Duodenal mucosa (tissue), 2 donors: ENCODE data around the gene KCNK5.

Experiments
- H3K27ac ChIP-seq: one replicate; pipeline ENCODE4 v1.7.0; 2013; ENCODE audit warnings: low read depth, low read length
- H3K27me3 ChIP-seq, 2 donors: one replicate each; pipeline ENCODE4 v1.7.0; 2013; ENCODE audit warnings: low read length in 2 of 2, control low read depth in 1 of 2; ENCODE audit not compliant: insufficient read depth in 2 of 2, control insufficient read depth in 1 of 2
- H3K36me3 ChIP-seq, 2 donors: one replicate each; pipeline ENCODE4 v1.7.0; 2013; ENCODE audit warnings: low read length in 2 of 2, control low read depth in 1 of 2; ENCODE audit not compliant: insufficient read depth in 2 of 2, control insufficient read depth in 1 of 2
- H3K4me1 ChIP-seq, 2 donors: one replicate each; pipeline ENCODE4 v1.7.0; 2013; ENCODE audit warnings: low read length in 2 of 2, control low read depth in 1 of 2; ENCODE audit not compliant: insufficient read depth in 2 of 2, control insufficient read depth in 1 of 2
- H3K4me3 ChIP-seq, 2 donors: one replicate each; pipeline ENCODE4 v1.7.0; 2013; ENCODE audit warnings: low read length in 2 of 2, low read depth in 1 of 2
- H3K9ac ChIP-seq, 2 donors: one replicate each; pipeline ENCODE4 v1.7.0; 2013; ENCODE audit warnings: low read length in 2 of 2, low read depth in 1 of 2
- H3K9me3 ChIP-seq, 2 donors: one replicate each; pipeline ENCODE4 v1.7.0; 2013; ENCODE audit warnings: low read length in 2 of 2, control low read depth in 1 of 2; ENCODE audit not compliant: control insufficient read depth in 1 of 2

Gene KCNK5

DNA sequence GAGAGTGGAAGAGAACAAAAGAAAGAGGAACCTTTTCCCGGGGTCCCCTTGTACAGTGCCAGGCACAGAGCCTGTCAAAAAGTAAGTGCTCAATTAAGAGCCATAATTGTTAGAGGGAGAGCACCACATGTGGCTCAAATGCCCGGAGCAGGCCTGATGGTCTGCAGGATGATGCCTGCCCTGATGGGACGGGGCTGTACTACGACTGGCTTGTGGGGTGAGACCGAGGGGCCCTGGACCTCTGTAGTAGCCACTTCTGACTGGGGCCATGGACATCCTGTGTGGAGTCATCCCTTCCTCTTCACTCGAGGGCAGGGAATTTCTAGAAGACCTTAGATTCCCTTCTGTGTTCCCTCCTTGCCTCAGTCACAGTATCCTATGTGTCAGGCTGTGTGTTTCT, 47.9 kb downstream of the KCNK5 start:
- no peak overlapping the region for H3K9ac ChIP-seq
- H3K36me3 ChIP-seq = peaks cover 0 to 2% of the 10 kb centered on the region in 2 donors
- peaks cover 30 to 46% of the 10 kb centered on the region in 2 donors for H3K4me1 ChIP-seq
- H3K27ac ChIP-seq = no peak overlapping the region
- H3K27me3 ChIP-seq = no peaks in the 10 kb centered on the region
- H3K4me3 ChIP-seq = no peak overlapping the region
- peaks cover 2 to 9% of the 10 kb centered on the region in 2 donors for H3K9me3 ChIP-seq

DNA sequence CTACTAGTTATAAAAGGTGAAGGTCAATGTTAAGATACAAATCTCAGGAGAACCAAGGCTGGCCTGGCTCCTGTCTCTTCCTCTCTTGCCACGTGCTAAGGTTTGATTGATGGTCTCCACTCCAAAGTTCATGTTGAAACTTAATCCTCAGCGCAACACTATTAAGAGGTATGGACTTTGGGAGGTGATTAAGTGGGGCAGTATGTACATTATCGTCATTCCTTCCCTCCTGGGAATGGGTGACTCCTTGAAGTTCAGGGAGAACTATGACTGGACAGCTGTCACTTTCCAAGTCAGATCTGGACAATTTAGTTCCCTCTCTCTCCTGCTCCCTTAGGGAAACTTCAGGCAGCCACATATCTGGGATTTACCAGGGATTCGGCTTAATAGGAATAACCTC, 50.5 kb downstream of the KCNK5 start:
- peak overlapping the region; percentile 12 to 13 for H3K9ac ChIP-seq
- H3K27me3 ChIP-seq = no peaks in the 10 kb centered on the region
- no peak overlapping the region for H3K27ac ChIP-seq
- H3K4me1 ChIP-seq = peaks cover 13 to 28% of the 10 kb centered on the region in 2 donors
- H3K4me3 ChIP-seq = no peak overlapping the region
- H3K36me3 ChIP-seq = no peaks in the 10 kb centered on the region
- peaks cover 2 to 9% of the 10 kb centered on the region in 2 donors for H3K9me3 ChIP-seq

DNA sequence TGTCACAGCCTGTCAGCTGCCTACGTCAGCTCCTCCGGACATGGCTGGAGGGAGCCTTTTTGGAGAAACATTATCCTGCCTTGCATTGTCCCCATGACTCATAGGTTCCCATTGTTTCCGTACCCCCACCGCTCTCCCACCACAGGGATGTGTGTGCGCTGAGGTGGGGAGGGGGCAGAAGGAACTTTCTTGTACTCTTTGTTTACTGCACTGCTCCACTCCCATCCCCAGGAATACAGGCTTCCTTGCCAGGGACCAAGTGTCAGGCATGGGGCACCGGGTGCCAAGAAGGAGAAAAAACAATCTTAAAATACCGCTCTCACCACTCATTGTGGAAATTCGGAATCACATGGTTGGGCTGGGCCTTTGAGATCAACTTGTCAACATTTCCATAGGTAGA, 51.0 kb downstream of the KCNK5 start:
- no peaks in the 10 kb centered on the region for H3K27me3 ChIP-seq
- H3K4me3 ChIP-seq = no peak overlapping the region
- no peak overlapping the region for H3K27ac ChIP-seq
- H3K9ac ChIP-seq = no peak overlapping the region
- H3K4me1 ChIP-seq = peaks cover 11 to 22% of the 10 kb centered on the region in 2 donors
- H3K9me3 ChIP-seq = peaks cover 2 to 9% of the 10 kb centered on the region in 2 donors
- no peaks in the 10 kb centered on the region for H3K36me3 ChIP-seq

DNA sequence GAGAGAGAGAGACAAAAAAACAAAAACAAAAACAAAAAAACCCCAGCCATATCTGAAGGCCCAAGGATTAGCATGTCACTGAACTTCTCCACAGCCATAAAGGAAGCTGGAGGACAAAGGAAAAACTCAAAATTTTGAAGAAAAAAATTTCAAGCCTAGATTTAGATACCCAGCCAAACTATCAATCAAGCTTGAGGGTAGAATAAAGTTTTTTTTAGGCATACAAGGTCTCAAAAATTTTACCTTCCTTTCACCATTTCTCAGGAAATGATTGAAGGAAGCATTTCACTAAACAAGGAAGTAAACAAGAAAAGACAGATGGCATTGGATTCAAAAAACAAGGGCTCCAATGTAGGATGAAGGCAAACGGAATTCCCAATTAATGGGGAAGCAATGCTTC, 52.1 kb downstream of the KCNK5 start:
- H3K4me1 ChIP-seq = peaks cover 10 to 16% of the 10 kb centered on the region in 2 donors
- no peak overlapping the region for H3K27ac ChIP-seq
- H3K9me3 ChIP-seq = peaks cover 2 to 9% of the 10 kb centered on the region in 2 donors
- no peaks in the 10 kb centered on the region for H3K36me3 ChIP-seq
- H3K9ac ChIP-seq = no peak overlapping the region
- H3K4me3 ChIP-seq = no peak overlapping the region
- no peaks in the 10 kb centered on the region for H3K27me3 ChIP-seq

DNA sequence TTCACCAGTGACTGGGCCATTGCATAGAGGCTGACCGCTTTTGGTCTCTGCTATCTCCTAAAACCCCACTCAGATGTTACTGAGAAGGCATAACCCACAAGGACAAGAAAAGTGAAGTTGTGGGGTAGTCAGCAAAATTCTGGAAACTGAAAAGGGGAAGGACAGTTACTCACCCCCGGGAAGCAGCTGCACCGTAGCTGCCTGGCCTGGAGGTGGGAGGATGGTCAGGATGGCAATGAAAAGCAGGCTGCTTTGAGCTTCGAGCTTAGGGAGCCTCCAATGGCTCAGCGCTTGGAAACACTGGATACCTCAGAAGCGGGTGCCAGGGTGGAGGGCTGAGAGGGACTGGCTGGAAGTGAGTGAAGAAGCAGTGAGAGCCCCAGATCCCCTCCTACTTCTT, 56.0 kb downstream of the KCNK5 start:
- no peak overlapping the region for H3K27ac ChIP-seq
- no peak overlapping the region for H3K4me3 ChIP-seq
- H3K4me1 ChIP-seq = peaks cover 18 to 24% of the 10 kb centered on the region in 2 donors
- H3K9me3 ChIP-seq = peaks cover 10 to 19% of the 10 kb centered on the region in 2 donors
- no peak overlapping the region for H3K9ac ChIP-seq
- H3K36me3 ChIP-seq = peaks cover 0 to 6% of the 10 kb centered on the region in 2 donors
- H3K27me3 ChIP-seq = no peaks in the 10 kb centered on the region

DNA sequence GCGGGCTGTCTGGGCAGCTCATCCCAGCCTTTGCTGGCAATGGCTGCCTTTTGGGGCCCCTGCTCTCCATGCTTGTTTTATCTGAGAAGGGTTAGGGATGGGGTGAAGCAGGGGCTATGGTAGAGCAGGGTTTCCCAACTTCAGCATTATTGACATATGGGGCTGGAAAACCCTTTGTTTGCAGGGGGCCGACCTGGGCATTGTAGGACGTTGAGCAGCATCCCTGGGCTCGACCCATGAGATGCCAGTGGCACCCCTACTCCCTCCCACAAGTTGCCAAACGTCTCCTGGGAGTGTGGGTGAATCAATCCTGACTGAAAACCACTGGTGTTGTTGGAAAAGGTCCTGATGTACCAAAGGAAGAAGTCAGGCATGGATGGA, 56.9 kb downstream of the KCNK5 start:
- no peak overlapping the region for H3K27ac ChIP-seq
- H3K36me3 ChIP-seq = peaks cover 0 to 6% of the 10 kb centered on the region in 2 donors
- peaks cover 17 to 29% of the 10 kb centered on the region in 2 donors for H3K4me1 ChIP-seq
- H3K9ac ChIP-seq = no peak overlapping the region
- H3K4me3 ChIP-seq = no peak overlapping the region
- H3K27me3 ChIP-seq = no peaks in the 10 kb centered on the region
- peaks cover 9 to 15% of the 10 kb centered on the region in 2 donors for H3K9me3 ChIP-seq

DNA sequence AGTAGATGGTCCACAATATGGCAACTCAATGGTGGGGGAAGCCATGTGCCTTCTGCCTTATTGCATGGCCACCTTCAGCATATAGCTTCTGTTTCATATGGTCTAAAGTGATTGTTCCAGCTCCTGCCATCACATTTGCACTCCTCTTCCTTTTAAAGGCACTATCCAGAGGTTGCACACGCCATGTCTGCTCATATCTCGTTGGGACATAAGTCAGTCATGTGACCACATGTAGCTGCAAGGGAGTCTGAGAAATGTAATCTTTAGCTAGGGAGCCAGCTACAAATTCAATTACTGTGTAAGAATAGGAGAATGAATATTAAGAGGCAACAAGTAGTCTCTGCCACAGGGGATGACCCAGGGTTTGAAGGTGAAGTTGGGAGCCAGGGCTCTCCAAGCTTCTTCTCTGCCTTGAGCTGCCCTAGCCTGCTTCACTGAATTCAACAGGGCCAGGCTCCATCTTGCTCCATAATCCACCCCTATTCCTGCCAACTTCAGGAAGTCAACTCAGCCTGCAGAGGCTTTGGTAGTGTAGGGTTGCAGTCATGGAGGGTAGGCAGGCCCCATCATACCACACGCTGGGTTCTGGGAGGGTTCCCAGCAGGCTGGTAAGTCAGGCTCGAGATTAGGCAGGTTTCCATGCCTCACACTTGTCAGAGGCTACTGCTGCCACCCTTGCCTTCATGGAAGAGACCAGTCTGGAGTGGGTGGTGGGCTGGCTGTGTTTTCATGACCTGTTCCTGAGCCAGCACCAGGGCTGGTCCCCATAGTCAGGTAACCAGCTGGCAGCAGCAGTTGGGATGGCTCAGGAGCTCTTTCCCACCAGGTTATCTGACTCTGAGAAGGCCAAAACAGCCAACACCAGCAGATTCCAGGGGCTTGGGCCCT, 57.5 kb downstream of the KCNK5 start:
- H3K4me1 ChIP-seq = peaks cover 24 to 31% of the 10 kb centered on the region in 2 donors
- H3K27me3 ChIP-seq = no peaks in the 10 kb centered on the region
- H3K36me3 ChIP-seq = peaks cover 0 to 6% of the 10 kb centered on the region in 2 donors
- no peak overlapping the region for H3K27ac ChIP-seq
- H3K9me3 ChIP-seq = peaks cover 7 to 10% of the 10 kb centered on the region in 2 donors
- no peak overlapping the region for H3K4me3 ChIP-seq
- H3K9ac ChIP-seq = no peak overlapping the region

DNA sequence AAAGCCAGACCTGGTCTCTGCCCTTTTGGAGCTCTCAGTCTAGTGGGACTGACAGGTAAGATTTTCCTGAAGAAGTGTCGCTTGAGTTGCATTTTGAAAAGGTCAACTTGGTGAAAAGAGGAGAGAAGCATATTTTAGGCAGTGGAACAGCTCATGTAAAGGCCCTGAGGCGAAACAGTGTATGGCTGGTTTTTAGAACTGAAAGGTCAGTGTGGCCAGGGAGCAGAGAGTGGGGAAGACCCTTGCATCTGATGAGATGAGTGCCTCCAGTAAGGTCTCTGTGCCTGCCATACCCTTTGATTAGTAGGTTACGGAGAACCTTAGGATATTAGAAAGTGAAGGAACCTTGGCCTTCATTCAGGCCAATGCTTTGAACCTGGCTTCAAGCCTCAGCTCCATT, 58.4 kb downstream of the KCNK5 start:
- H3K27ac ChIP-seq = no peak overlapping the region
- H3K4me3 ChIP-seq = no peak overlapping the region
- H3K4me1 ChIP-seq = peaks cover 26 to 35% of the 10 kb centered on the region in 2 donors
- peaks cover 0 to 6% of the 10 kb centered on the region in 2 donors for H3K36me3 ChIP-seq
- no peak overlapping the region for H3K9ac ChIP-seq
- peaks cover 7 to 10% of the 10 kb centered on the region in 2 donors for H3K9me3 ChIP-seq
- no peaks in the 10 kb centered on the region for H3K27me3 ChIP-seq

DNA sequence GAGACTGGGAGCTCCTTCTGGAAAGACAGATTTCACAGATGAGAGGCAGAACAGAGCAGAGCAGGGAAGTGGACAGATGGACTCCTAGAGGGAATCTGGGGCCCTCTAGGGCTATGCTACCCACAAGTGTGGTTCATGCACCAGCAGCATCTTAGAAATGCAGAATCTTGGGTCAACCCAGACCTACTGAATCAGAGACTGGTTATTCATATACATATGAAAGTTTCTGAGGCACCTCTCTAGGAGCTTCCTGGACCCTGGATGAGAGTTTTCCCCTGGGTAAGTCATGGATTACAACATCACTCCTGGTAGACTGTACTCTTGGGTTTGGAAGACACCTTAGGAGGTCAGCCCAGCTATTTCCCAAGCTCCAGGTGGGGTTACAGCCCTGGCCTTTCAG, 58.9 kb downstream of the KCNK5 start:
- H3K4me3 ChIP-seq = no peak overlapping the region
- peaks cover 7 to 10% of the 10 kb centered on the region in 2 donors for H3K9me3 ChIP-seq
- H3K27ac ChIP-seq = no peak overlapping the region
- H3K4me1 ChIP-seq = peaks cover 26 to 35% of the 10 kb centered on the region in 2 donors
- H3K9ac ChIP-seq = peak overlapping the region in 1 of 2 donors; percentile 23
- no peaks in the 10 kb centered on the region for H3K27me3 ChIP-seq
- H3K36me3 ChIP-seq = peaks cover 0 to 6% of the 10 kb centered on the region in 2 donors

DNA sequence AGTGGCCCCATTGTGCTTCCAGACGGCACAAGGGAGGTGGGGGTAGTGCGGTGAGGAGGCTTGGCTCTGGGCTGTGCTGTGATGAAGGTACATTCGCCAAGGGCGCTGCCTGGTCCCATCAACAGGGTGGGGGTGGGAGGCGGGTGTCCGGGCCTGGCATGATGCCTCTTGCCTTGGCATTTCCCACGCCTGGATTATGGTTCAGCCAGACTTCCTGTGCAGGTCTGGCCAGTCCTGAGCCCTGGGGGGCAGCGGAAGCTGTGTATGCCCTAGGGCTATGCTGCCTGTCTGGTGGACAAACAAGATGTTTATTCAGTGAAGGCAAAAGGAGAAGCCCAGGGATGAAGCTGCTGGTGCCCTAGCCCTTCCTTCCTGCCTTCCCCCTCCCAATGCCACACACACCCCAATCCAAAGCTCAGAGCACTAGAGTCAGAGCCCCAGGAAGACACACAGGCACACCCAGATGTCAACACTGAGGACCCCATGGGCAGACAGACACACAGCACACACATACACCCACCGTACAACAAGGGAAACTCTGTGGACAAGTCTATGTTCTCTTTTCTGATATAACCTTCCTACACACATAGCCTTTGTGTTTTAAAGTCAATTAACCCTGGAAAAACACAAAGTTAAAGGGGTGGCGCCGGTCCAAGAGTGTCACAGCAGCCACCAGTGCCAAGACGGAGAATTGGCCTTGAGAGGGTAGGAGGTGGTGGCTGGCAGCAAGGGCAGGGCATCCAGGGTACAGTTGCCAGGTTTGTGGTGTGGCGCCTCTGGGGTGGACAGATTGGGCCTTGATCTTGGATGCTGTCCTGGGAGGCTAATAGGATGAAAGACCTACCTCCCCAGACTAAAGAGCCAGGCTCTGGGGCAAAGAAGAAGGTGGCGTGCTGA, 59.6 kb downstream of the KCNK5 start:
- Histone ChIP-seq H3K9ac (peak overlapping the region; percentile 6 to 23), H3K9me3 (peaks cover 7 to 10% of the 10 kb centered on the region in 2 donors), H3K36me3 (peaks cover 0 to 6% of the 10 kb centered on the region in 2 donors), H3K4me3 (no peak overlapping the region), H3K27me3 (no peaks in the 10 kb centered on the region), H3K4me1 (peaks cover 26 to 35% of the 10 kb centered on the region in 2 donors), H3K27ac (peak overlapping the region; percentile 50)
